Fibroblast of pulmonary artery (primary cell): Measurements from ENCODE around the gene TSPAN18.

Source experiments
- DNase-seq: peaks from one replicate; pipeline ENCODE4 v3.0.0-alpha.2; 2010; ENCODE audit warnings: low read depth
- H3K4me3 ChIP-seq: replicated peaks from 2 replicates; pipeline ENCODE4 v1.5.1; 2011; ENCODE audit warnings: low read depth, mild to moderate bottlenecking, control low read depth, low read length, moderate library complexity
- TF ChIP-seq, protein P1 (sequence below): IDR thresholded peaks from 2 replicates; pipeline ENCODE4 v1.5.1; 2011; ENCODE audit warnings: mild to moderate bottlenecking, control low read depth, low read length, inconsistent platforms; ENCODE audit errors: missing control alignments

Gene TSPAN18

GRCh38 chr11:44969651-44970252 lies 243.0 kb downstream of the TSPAN18 start:
- TF ChIP-seq, protein P1, sequence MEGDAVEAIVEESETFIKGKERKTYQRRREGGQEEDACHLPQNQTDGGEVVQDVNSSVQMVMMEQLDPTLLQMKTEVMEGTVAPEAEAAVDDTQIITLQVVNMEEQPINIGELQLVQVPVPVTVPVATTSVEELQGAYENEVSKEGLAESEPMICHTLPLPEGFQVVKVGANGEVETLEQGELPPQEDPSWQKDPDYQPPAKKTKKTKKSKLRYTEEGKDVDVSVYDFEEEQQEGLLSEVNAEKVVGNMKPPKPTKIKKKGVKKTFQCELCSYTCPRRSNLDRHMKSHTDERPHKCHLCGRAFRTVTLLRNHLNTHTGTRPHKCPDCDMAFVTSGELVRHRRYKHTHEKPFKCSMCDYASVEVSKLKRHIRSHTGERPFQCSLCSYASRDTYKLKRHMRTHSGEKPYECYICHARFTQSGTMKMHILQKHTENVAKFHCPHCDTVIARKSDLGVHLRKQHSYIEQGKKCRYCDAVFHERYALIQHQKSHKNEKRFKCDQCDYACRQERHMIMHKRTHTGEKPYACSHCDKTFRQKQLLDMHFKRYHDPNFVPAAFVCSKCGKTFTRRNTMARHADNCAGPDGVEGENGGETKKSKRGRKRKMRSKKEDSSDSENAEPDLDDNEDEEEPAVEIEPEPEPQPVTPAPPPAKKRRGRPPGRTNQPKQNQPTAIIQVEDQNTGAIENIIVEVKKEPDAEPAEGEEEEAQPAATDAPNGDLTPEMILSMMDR = no peak

DNA sequence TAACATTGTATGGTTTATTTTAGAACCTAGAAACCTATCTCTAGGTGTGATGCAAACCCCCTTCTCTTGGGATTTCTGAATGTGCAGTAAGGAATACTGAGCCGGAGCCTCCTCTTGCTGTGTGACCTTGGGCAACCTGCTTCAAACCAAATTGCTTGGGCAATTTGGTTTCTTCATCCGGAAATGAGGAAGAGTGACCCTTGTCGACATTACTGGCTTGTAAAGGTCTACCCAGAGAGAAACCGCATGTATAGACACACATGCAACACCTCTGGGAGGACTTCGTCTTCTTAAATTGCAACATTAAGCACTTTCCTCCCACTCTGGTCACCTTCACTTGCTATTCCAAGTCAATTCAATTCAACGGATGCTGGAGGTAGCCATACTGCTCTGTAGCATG lies 243.5 kb downstream of the TSPAN18 start:
- no peak overlapping the region for H3K4me3 ChIP-seq
- no peak for DNase-seq
- TF ChIP-seq, protein P1 = no peak

More at GRCh38 chr11:44969651-44970252, 243.0 kb downstream of the TSPAN18 start:
- H3K4me3 ChIP-seq = no peak overlapping the region
- no peak for DNase-seq

- TF ChIP-seq, protein P1 = no peak
- DNase-seq = no peak
- H3K4me3 ChIP-seq = no peak overlapping the region
Measured at GRCh38 chr11:44971185-44971584, 244.4 kb downstream of the TSPAN18 start.

- no peak overlapping the region for H3K4me3 ChIP-seq
- no peak for DNase-seq
- TF ChIP-seq, protein P1 = no peak
Measured at GRCh38 chr11:44972746-44973435, 246.1 kb downstream of the TSPAN18 start.

- DNase-seq = no peak
- TF ChIP-seq, protein P1 = no peak
- H3K4me3 ChIP-seq = no peak overlapping the region
Measured at GRCh38 chr11:44973632-44974401, 247.1 kb downstream of the TSPAN18 start.

DNA sequence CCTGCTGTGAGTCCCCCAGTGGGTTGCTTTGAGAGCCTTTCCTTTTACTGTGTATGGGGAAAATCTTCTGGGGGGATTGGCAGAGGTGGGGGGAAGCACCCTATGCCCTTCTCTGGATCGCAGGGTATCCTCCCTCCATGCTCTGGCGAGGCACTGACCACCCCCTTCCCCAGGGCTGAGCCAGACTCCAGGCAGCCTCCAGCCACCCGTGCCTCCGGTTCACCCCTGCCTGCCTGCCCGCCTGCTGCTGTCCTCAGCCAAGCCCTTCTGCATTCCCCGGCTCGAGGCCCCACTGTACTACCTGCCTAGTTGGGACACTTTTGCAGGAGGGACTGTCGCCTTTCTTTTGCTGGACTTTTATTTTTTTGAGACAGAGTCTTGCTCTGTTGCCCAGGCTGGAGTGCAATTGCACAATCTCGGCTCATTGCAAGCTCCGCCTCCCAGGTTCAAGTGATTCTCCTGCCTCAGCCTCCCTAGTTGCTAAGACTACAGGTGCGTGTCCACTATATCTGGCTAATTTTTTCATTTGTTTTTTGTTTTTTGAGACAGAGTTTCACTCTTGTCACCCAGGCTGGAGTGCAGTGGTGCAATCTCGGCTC lies 247.7 kb downstream of the TSPAN18 start:
- H3K4me3 ChIP-seq = no peak overlapping the region
- TF ChIP-seq, protein P1 = no peak
- DNase-seq = no peak
